Astrocyte (in vitro differentiated cells and primary cell): Measurements from ENCODE around the gene FAF1.

ENCODE experiments used
- CTCF ChIP-seq: IDR thresholded peaks from 2 replicates; pipeline ENCODE4 v1.5.1; 2011; ENCODE audit warnings: low read depth, mild to moderate bottlenecking, inconsistent platforms, low read length, moderate library complexity; ENCODE audit not compliant: insufficient read depth
- EZH2 ChIP-seq: IDR thresholded peaks from 2 replicates; pipeline ENCODE4 v1.6.1; 2012; ENCODE audit warnings: mild to moderate bottlenecking, low read length, inconsistent platforms; ENCODE audit not compliant: insufficient read depth

DNA sequence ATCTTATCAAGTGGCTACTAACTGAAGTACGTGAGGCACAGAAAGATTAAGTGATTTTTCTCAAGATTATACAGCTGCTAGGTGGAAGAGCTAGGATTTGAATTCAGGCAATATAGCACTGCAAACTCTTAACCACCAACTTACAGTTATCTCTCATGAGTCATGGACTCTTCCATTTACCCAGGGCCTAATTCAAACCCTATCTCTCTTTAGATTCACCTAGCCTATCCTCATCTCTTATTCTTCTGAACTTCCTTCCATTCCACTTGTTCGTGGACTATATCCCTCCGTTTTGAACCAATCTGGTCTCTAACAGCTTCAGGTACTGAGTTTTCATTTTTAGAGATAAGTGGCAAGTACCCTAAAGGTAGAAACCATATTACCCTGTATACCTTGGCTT is 444.0 kb downstream of the FAF1 start:
- TF ChIP-seq CTCF (no peak), EZH2 (no peak)
